Osteoblast (primary cell): ENCODE data around the gene SGTA. TPM values are rescaled to one million over a fixed set of nuclear protein-coding genes. Genes with fewer than 3 reads are reported as not detected.

Source experiments
- DNase-seq: peaks from one replicate; pipeline ENCODE4 v3.0.0; 2011; ENCODE audit warnings: low spot score, mixed read lengths; ENCODE audit not compliant: insufficient read length; ENCODE audit errors: missing footprints
- H2AFZ ChIP-seq: 2 replicates; pipeline ENCODE4 v1.6.0; 2011; ENCODE audit warnings: mild to moderate bottlenecking, low read length
- H3K27ac ChIP-seq: 2 replicates; pipeline ENCODE4 v1.5.1; 2011; ENCODE audit warnings: mild to moderate bottlenecking, low read depth, low read length, moderate library complexity
- H3K27me3 ChIP-seq: 2 replicates; pipeline ENCODE4 v1.6.0; 2012; ENCODE audit warnings: mild to moderate bottlenecking, control low read depth, inconsistent platforms, low read length, moderate library complexity; ENCODE audit not compliant: insufficient read depth
- H3K36me3 ChIP-seq: 2 replicates; pipeline ENCODE4 v1.5.1; 2011; ENCODE audit warnings: mild to moderate bottlenecking, low read length, control low read depth, moderate library complexity; ENCODE audit not compliant: insufficient read depth
- H3K4me1 ChIP-seq: 2 replicates; pipeline ENCODE4 v1.5.1; 2011; ENCODE audit warnings: mild to moderate bottlenecking, low read length, control low read depth, moderate library complexity; ENCODE audit not compliant: insufficient read depth
- H3K4me2 ChIP-seq: 2 replicates; pipeline ENCODE4 v1.6.0; 2011; ENCODE audit warnings: mild to moderate bottlenecking, low read length; ENCODE audit not compliant: insufficient read depth
- H3K4me3 ChIP-seq: fragments of 200-600 bp; sonication (generic); 3 replicates; pipeline ENCODE4 v1.5.1; 2012; ENCODE audit warnings: mild to moderate bottlenecking, low read length, inconsistent platforms; ENCODE audit not compliant: insufficient read depth
- H3K79me2 ChIP-seq: 2 replicates; pipeline ENCODE4 v1.6.0; 2012; ENCODE audit warnings: mild to moderate bottlenecking, low read length, control low read depth, inconsistent platforms; ENCODE audit not compliant: insufficient read depth
- H3K9me3 ChIP-seq: 2 replicates; pipeline ENCODE4 v1.5.1; 2011; ENCODE audit warnings: low read depth, low read length, control low read depth
- H4K20me1 ChIP-seq: 2 replicates; pipeline ENCODE4 v1.6.0; 2012; ENCODE audit warnings: mild to moderate bottlenecking, low read length, control low read depth; ENCODE audit not compliant: insufficient read depth
- total RNA-seq: library from RNA; depleted of rRNA; stranded (reverse); fragments of >200 nt; gene quantifications from 2 replicates; pipeline ENCODE4 v1.2.3, GENCODE V29; 2012
- TF ChIP-seq, protein P1 (sequence below): IDR thresholded peaks from 2 replicates; pipeline ENCODE4 v1.5.1; 2011; ENCODE audit warnings: mild to moderate bottlenecking, low read depth, low read length, moderate library complexity; ENCODE audit errors: extremely low read depth

SGTA gene
- total RNA-seq, 1 donor = 38.7 TPM

DNA sequence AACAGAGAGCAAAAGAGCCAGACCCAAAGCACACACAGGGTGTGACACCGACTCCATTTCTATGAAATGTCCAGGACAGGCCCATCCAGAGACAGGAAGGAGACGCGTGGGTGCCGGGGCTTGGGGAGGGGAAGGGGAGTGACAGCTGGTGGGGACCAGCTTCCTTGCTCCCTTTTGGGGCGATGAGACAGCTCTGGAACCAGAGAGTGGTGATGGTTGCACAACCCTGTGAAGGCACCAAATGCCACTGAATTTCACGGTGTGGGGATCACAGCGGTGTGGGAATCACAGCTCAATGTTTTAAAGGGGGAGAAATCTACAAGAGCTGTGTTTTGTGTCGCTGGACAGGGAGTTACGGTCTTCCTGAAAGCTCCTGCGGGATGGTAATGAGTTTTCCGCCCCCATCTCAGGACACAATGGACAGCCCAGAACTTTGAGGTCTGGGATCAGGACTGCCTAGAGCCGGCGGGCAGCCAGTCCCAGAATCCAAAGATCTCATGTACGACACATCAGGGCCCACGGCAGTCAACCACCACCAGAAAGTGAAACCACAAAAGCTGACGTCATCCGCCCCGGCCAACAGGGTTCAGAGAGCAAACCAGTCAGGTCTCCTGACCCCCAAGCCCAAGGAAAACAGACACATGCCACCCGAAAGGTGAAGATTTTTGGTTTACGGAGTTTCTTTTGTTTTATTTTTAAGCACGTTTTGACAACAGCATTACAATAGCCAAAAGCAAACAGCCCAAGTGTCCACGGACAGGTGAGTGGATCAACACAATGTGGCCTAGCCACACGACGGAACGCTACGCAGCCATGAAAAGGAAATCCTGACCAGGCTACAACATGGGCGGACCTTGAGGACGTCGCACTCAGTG, 7.3 kb downstream of the SGTA start:
- Histone ChIP-seq H3K27me3 (no peaks in the 10 kb centered on the region), H3K27ac (peak overlapping the region; percentile 89), H3K4me1 (peaks cover 17% of the 10 kb centered on the region), H3K79me2 (peaks cover 91% of the 10 kb centered on the region), H3K9me3 (no peaks in the 10 kb centered on the region), H4K20me1 (peaks cover 57% of the 10 kb centered on the region), H3K36me3 (peaks cover 4% of the 10 kb centered on the region), H3K4me2 (peak overlapping the region; percentile 80), H3K4me3 (peak overlapping the region; percentile 58), H2AFZ (peak overlapping the region; percentile 77)
- DNase-seq = peak; percentile 97
- TF ChIP-seq, protein P1, sequence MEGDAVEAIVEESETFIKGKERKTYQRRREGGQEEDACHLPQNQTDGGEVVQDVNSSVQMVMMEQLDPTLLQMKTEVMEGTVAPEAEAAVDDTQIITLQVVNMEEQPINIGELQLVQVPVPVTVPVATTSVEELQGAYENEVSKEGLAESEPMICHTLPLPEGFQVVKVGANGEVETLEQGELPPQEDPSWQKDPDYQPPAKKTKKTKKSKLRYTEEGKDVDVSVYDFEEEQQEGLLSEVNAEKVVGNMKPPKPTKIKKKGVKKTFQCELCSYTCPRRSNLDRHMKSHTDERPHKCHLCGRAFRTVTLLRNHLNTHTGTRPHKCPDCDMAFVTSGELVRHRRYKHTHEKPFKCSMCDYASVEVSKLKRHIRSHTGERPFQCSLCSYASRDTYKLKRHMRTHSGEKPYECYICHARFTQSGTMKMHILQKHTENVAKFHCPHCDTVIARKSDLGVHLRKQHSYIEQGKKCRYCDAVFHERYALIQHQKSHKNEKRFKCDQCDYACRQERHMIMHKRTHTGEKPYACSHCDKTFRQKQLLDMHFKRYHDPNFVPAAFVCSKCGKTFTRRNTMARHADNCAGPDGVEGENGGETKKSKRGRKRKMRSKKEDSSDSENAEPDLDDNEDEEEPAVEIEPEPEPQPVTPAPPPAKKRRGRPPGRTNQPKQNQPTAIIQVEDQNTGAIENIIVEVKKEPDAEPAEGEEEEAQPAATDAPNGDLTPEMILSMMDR = no peak

DNA sequence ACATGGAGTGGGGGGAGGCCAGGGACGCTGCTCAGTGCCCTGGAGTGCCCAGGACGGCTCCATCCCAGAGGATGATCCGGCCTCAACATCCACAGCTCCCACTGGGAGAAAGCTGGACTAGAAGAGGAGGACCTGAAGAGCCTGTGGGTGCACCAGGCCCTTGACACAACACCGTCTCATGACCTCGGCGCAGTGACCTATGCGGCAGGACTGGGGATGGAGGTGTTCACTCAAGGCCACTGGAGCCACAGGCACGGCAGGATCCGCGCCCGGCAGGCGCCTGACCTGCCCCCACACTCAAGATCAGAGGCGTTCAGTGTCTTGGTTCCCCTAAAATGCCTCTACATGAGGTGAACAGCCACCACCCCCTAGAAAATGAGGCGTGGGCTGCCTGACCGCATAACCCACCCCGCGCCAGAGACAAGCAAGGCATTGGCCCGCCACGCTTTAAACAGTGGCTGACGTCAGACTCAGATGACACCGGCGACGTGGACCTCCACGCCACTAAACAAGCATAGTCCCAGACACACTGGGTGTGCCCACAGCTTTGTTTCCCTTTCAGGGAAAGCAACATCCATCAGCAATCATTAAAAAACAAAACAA, 8.0 kb downstream of the SGTA start:
- Histone ChIP-seq H3K9me3 (no peaks in the 10 kb centered on the region), H3K79me2 (peaks cover 91% of the 10 kb centered on the region), H3K4me2 (peak overlapping the region; percentile 80), H3K4me3 (peak overlapping the region; percentile 58), H3K27me3 (no peaks in the 10 kb centered on the region), H2AFZ (no peak overlapping the region), H3K36me3 (peaks cover 4% of the 10 kb centered on the region), H3K27ac (peak overlapping the region; percentile 89), H4K20me1 (peaks cover 56% of the 10 kb centered on the region), H3K4me1 (peaks cover 17% of the 10 kb centered on the region)
- TF ChIP-seq, protein P1 = no peak
- DNase-seq = no peak

DNA sequence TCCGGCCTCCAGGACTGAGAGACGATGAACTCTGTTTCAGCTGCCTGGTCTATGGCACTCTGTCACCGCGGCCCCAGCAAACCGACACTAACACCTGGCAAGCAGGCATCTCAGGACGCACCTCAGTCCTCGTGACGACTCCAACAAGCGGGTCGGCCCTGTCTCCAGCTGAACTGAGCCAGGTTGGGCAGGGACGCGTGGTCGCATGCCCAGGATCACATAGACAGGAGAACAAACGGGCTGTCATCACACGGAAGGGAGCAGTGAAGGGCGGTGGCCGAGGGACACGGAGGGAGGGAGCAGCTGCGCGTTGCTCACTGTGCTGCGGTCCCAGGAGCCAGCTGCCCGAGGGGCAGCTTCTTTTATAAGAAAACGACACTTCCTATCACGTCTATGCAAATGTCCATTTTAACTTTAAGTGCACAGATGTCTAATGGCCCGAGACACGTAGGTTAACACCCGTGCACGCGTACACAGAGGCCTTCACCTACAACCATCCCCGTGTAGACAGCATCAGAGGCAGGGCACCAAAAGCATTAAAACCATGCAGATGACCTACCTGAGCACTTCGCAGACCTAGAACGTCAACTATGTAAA, 8.9 kb downstream of the SGTA start:
- Histone ChIP-seq H2AFZ (no peak overlapping the region), H3K4me2 (no peak overlapping the region), H3K4me3 (no peak overlapping the region), H3K27ac (no peak overlapping the region), H4K20me1 (peaks cover 58% of the 10 kb centered on the region), H3K79me2 (peaks cover 89% of the 10 kb centered on the region), H3K27me3 (no peaks in the 10 kb centered on the region), H3K9me3 (no peaks in the 10 kb centered on the region), H3K4me1 (peaks cover 14% of the 10 kb centered on the region), H3K36me3 (peaks cover 4% of the 10 kb centered on the region)
- TF ChIP-seq, protein P1 = no peak
- no peak for DNase-seq
